NB4 (cell line): ENCODE measurements around the gene TMEM63B.

ENCODE experiments used
- CTCF ChIP-seq: IDR thresholded peaks from one replicate; pipeline ENCODE4 v1.5.1; 2012; ENCODE audit warnings: low read depth, low read length
- MYC ChIP-seq: IDR thresholded peaks from 2 replicates; pipeline ENCODE4 v1.6.1; 2011; ENCODE audit warnings: low read depth, low read length
- POLR2A ChIP-seq: IDR thresholded peaks from 2 replicates; pipeline ENCODE4 v1.6.1; 2011; ENCODE audit warnings: mild to moderate bottlenecking; ENCODE audit not compliant: insufficient read length; ENCODE audit errors: extremely low read depth
- TF ChIP-seq, protein P1 (sequence below): IDR thresholded peaks from 2 replicates; pipeline ENCODE4 v1.6.1; 2011; ENCODE audit warnings: low read depth, low read length

DNA sequence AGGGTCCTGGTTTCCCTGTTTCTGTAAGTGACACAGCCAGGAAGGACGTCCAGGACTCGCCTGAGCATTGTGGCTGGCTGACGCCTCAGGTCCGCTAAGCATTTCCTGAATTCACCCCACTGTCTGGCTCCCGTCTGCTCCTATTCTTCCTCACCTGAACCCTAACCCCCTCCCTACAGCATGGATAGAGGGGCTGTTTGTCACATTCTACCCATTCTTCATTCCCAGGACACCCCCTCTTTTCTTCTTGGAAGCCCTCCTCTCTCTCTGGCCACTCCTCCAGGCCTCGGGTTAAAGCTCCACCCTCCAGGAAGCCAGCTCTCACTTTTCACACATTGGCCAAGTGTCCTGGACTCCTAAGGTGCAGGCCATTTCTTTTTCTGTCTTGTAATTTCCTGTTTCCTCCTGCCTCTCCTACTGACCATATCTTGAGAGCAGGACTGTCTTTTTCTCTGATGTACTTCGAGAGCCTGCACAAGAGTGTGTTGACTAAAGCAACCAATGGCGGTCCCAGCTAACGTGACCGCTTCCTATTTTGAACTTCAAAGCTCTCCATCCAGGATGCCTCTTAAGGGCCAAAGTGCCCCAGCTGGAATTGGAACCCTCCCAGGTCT lies 65.2 kb downstream of the TMEM63B start:
- TF ChIP-seq CTCF (no peak), POLR2A (no peak), MYC (no peak)
- TF ChIP-seq, protein P1, sequence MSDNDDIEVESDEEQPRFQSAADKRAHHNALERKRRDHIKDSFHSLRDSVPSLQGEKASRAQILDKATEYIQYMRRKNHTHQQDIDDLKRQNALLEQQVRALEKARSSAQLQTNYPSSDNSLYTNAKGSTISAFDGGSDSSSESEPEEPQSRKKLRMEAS: no peak
